ELR (cell line): ENCODE results near the gene MZT2B.
"Not testable (repeated sequence)": the region's sequence is repeated elsewhere in the genome, so short reads cannot be mapped to it uniquely, and the experiment has no call there.

Experiments used
- DNase-seq: peaks from one replicate; pipeline ENCODE4 v3.0.0-alpha.2; 2015; ENCODE audit warnings: low read depth

Gene MZT2B

DNA sequence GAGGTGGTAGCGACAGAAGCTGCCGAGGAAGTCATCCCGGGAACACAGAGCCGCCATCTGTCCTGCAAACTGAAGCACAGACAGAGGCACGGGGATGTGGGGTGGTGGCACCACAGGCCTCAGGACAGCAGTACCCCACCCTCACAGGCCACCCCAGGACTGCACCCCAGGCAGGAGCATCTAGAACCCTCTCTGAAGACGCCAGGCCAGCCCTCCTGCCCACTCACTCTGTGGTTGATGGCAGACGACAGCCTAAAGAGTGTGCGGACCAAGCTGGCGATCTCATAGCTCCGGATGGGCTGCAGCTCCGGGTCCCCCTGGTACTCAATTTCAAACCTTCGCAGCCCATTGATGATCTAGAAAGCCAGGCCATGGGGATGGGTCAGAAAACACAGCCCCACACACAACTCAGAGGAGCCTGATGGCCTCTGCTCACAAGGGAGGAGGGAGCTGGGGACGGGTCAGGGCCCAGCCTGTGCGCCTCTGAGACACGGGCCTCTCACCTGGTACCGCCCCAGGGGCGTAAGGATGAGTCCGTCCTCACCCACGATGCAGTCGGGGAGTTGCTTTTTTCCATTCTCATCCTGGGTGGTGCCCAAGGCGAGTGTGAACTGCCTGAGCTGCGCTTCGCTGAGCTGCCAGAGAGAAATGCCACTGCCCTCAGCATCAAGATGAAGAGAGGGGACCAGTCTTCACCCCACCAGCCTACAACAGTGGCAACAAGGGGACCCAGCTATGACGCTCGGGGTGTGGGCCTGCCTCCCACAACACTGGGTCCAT lies 29.1 kb upstream of the MZT2B start:
- no peak for DNase-seq

DNA sequence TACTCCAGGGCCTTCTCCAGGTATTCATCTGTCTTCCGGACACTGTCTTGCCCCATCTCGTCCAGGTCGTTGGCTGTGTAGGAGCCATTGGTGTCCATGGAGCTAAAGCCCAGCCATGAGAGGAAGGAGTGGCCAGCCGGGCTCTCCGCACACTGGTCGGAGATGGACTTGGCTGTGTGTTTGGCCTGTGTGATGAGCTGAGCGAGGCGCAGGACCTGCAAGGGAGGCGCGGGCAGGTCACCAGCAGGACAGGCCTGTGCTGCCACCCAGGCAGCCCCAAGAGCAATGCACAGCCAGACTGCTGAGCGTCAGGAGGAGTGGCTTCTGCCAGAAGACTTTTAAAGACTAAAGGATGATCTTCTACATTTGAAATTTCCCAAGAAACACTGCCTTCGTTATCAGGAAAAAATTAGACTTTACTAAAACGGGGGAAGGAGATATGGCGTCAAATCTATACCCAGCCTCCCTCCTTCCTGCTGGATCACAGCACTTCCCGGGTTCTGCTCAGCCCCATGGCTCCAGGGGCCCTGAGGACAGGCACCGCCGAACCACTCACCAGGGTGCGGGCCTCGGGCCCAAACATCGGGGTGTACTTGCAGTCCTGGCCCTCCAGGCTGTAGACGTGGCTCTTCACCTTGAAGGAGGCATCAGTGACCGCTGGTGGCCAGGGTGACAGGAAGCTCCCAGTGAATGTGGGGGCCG lies 28.2 kb upstream of the MZT2B start:
- not testable (repeated sequence) for DNase-seq

DNA sequence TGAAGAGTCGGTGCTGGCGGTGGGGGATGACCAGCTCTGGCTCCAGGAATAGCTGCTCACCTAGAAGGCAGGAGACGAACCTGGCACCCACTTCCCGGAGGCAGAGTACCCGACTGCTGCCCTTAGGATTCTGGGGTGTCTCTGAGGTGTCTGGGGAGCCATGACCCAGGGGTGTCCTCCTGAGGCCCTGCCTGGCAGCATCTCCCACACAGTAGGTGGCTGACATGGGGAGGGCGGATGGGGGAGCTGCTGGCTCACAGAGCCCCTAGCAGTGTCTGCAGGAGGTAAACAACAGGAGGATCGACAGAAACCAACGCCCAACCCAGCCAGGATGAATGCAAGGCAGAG lies 27.7 kb upstream of the MZT2B start:
- not testable (repeated sequence) for DNase-seq

DNA sequence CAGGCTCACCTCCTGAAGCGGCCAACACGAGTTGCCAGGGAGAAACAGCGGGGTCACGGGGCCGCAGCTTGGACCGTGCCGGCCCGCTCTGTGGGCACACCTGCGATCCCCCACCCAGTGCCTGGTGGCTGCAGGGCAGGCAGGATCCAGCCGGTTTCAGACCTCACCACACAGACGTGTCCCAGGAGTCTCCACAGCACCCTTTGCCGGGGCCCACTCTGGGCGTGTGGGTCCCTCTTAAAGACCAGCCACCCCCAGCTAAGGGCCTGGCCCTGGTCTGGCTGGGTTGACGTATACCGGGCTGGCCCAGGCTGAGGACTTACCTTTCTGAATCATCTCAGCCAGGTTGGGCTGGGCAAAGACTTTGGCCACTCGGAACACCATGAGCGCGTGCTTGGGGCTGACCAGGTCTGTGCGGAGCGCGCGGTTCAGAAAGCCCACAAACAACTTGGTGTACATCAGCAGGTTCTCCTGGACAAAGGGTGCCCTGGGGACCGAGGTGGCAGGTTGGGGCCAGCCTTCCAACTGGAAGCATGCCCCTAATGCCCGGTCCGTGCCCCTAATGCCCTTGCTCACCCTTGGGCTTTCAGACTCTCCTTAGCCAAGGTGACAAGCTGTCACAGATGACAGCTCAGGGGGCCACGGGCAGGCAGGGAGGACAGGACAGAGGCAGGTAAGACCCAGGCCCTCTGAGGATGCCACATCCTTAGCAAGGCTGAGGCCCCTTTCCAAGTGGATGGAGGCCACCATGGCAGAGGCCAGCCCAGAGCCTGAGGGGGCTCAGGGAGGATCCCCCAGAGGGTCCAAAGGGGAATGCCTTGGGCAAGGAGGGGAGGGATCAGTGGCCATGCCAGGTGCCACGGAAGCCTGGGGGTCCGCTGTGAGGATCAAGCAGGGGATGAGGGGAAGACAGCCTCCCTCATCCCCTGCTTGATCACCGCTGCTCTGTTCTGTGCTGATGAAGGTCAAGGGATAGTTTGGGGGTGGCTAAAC lies 27.0 kb upstream of the MZT2B start:
- DNase-seq = no peak

DNA sequence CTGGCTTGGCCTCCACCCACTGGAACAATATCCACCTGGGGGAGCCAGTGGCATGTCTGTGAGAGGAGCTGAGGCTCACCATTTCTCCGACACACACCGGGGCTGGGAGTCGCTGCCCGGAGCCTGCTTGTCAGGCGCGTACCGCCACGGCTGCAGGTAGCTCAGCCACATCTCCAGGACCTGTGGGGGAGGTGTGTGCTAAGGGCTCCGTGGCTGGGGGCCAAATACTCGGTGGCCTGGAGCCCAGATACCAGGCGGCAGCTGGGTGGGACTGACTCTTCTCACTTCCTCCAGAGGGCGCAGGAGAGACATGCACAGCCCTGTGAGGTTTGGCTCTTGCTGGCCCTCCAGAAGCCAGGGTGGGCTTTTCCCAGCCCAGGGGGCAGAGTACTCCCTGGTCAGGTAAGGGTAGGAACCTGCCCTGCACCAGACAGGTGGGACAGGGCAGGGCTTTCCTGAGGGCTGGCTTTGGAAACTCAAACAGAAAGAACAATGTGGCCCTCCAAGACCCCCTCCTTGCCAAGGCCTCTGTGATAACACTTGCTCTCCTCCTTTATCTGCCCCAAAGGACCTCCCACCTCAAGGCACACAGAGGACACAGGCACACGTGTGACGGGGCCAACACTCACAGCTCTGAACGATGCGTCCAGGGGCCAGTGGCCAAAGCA lies 26.0 kb upstream of the MZT2B start:
- DNase-seq = peak; percentile 60

DNA sequence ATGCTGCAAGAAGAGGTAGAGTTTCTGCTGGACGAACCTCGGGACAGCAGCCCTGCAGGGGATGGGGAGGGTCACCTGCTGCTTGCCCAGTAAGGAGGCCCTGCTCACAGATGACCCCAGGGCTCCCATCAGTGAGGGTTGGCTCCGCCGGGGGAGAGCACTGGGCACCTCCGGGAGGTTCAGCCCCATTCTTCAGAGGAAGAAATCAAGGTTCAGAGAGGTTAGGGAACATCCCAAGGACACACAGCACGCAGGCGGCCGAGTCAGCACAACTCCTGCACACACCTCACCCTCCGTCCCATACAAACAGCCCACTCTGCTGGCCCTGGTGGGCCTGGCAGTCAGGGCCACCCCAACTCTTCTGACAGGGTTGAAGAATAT lies 25.4 kb upstream of the MZT2B start:
- DNase-seq = no peak

DNA sequence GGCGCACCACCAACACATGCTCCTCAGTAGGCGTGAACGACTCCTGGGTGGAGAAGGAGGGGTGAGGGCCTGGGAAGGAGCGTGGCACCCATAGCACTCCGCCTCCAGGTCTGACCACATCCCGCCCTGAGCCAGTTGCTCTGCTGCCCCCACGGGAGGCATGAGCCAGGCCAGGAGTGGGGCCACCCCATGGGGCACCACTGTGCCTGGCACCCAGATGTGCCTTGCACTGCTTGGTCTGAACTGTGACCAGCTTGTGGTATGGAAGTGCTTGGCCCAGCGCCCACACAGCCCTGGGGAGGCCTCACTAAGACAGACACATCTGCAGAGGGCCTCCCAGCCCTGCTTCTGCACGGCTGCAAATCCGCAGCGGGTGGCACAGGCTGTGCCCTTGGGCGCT lies 24.7 kb upstream of the MZT2B start:
- DNase-seq = not testable (repeated sequence)

DNA sequence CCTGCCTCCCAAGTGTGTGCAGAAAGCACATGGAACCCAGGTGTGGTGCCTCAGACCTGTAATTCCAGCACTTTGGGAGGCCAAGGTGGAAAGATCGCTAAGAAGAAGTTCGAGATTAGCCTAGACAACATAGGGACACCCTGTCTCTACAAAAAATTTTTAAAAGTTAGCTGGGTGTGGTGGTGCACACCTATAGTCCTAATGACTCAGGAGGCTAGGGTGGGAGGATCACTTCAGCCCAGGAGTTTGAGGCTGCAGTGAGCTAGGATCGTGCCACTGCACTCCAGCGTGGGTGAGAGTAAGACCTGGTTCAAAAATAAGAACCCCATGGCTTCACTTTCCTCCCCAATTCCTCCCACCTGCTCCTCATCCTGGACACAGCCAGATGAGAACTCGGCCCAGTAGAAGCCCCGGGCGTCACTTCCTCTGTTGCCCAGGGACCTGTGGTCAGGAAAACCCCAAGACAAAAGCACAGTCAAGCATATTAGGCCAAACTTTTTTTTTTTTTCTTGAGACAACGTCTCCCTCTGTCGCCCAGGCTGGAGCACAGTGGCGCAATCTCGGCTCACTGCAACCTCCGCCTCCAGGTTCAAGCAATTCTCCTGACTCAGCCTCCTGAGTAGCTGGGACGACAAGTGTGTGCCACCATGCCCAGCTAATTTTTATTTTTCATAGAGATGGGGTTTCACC lies 24.1 kb upstream of the MZT2B start:
- DNase-seq = peak; percentile 7

DNA sequence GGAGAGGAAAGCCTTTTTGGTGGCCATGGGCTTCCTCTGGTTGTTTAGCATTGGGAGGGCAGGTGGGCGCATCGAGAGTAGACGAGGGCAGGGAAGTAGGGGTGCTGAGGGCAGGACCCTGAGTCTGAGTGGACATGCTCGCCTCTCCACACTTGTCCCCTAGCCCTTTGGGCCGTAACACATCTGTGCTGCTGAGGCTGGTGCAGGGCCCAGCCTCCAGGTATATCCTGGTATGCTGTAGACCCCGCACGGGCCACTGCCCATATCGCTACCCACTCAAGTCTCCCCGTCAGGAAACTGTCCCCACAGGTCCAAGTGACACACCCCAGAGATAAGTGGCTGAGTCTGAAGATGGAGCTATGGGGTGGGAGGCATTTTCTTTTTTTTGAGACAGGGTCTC lies 23.4 kb upstream of the MZT2B start:
- no peak for DNase-seq

DNA sequence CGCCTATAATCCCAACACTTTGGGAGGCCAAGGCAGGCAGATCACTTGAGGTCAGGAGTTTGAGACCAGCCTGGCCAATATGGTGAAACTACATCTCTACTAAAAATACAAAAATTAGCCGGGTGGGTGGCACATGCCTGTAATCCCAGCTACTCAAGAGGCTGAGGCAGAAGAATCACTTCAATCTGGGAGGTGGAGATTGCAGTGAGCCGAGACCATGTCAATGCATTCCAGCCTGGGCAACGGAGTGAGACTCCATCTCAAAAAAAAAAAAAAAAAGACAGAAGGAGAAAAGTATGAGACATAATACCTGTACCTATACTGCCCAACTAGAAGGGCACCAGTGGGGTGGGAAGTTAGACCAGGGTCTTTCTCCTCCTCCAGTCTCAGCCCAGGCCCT lies 22.7 kb upstream of the MZT2B start:
- not testable (repeated sequence) for DNase-seq

DNA sequence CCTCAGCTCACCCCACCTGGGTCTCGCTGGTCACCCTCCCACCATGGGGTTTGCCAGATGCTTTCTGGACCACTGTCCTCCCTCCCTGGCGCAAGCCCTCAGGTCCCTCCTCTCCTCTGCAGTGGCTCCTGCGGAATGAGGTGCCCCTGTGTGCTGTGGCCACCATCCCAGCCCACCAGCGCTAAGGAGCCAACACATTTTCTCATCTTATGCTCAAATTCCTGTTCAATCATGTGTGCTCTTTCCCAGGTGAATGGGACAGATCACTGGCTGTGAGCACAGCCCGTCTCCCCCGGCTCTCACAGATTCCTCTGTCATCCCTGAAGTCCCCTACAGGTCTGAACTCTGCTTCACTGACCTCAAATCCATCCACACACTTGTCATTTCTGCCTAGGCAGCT lies 21.9 kb upstream of the MZT2B start:
- no peak for DNase-seq

DNA sequence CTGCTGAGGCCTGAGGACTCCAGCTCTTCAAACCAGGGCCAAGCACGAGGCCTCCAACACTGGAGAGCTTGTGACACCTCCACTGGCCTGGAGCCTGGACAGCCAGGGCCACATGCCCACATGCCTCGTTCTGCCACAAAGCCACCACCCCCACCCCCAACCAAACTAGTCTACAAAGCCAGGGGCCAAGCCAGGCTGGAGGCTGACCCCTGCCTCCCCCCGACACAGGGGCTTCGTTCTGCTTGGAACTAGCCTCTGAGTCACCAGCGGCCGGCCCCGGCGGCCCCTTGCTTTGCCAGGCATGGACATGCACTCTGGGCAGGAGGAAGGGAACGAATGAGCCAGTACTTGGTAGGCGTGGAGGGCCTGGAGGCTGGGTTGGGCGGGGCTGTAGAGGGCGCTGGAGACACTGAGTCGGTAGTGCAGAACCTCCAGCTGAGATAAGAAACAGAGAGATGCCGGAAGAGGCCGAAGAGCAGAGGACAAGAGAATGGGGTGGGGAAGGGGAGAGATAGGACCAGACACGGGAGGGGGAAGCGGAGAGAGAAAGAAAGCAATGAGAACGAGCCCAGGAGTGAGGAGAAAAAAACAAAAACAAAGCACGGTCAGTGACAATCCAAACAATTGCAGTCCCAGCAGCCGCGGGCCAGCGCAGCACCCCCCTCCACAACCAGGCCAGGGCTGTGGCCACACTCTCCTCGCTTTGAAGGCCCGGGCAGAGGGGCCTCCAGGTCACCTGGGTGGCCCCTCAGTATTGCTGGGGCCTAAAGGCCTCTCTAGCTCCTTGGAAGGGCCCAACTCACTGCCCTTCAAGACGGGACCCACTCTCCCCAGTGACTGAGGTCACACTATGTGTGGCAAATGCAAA lies 21.0 kb upstream of the MZT2B start:
- DNase-seq = not testable (repeated sequence)

DNA sequence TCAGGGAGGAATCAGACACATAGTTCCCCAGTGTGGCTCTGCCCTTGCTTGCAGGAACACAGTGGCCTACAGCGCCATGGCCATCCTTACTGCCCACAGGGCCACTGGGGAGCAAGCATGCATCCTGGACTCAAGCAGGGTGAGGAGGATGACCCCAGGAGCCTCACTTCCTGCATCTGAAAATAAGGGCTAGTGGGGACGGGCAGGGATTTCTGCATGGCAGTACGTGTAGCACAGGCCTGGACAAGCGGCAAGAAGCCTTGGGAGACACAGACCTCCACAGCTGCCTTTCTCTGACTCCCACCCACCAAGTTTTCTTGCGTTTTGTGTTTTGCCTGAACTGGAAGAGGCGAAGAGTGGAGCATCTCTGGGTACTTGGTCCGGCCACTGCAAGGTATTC lies 19.6 kb upstream of the MZT2B start:
- DNase-seq = not testable (repeated sequence)

DNA sequence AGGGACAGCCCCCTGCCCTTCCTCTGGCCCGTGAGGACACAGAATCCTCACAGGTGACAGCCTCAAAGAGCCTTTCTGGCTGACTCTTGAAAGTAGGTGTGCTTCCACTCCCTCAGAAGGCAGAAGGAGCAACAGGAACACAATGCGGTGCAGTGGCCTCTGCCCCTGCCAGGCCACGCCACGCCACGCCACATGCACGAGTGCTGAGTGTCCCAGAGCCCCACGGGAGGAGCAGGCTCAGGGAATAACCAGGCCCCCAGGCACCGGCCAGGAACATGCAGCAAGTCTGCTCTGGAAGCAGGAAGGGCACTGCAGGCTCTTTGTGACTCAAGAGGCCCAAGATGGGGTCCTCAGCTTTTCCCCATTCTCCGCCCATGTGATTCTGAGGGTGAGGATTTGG lies 19.1 kb upstream of the MZT2B start:
- DNase-seq = no peak

DNA sequence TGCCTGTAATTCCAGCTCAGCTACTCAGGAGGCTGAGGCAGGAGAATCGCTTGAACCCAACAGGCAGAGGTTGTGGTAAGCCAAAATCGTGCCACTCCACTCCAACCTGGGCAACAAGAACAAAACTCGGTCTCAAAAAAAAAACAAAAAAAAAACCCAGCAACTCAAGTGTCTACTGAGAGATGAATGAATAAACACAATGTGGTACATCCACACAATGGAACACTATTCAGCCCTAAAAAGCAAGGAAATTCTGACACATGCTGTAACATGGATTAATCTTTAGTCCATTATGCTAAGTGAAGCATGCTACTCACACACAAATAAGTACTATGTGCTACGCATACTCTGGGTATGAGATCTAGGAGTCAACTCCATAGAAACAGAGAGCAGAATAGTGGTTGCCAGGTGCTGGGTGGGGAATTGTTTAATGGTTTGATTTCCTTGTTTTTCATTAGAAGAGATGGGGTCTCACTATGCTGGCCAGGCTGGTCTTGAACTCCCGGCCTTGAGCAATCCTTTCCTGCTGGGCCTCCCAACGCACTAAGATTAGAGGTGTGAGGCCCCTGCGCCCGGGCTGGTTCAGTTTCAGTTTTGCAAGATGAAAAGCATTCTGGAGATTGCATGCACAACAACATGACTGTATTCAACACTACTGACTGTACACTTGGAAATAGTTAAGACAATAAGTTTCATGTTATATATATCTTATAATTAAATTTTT lies 16.6 kb upstream of the MZT2B start:
- DNase-seq = no peak

DNA sequence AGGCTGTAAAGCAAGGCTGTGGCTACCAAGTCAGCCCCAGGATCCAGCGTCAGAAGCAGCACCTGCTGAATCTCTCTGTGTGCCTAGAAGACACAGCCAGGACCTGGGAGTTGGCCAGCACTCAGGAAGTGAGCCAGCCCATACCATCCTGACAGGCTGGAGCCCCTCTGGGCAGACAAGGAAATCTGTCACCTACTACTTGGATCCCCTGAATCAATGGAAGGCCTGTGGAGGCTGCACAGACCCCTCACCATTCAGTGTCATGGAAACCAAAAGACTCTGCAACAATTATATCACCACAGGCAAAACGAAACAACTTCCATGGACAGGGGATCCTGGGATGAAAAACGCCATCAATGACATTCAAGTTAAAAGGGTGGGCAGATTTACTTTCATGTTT lies 15.5 kb upstream of the MZT2B start:
- not testable (repeated sequence) for DNase-seq

DNA sequence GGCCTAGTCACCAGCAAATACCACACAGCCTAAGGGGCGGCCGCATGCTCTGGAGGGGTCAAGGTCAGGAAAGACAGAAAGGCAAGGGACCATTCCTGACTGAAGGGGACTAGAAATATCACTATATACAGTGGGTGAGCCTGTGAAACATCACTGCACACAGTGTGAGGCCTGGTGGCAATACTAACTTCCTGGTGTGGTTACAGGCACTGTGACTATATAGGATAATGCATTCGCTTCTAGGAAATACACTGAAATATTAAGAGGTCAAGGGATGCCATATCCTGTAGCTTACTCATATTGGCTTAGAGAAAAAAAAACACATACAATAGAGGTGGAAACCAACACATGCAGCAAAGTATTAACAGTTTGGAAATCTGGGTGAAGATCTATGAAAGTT lies 12.9 kb upstream of the MZT2B start:
- peak; percentile 28 for DNase-seq

DNA sequence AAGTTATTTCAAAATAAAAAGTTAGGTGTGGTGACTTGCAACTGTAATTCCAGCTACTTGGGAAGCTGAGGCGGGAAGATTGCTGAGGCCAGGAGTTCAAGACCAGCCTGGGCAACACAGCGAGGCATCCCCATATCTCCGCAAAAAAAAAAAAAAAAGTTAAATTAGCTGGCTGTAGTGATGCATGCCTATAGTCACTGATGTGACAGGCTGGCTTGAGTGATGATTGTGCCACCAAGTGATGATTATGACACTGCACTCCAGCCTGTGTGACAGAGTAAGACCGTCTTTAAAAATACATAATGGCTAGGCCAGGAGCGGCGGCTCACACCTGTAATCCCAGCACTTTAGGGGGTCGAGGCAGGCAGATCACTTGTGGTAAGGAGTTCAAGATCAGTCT lies 12.2 kb upstream of the MZT2B start:
- DNase-seq = no peak

DNA sequence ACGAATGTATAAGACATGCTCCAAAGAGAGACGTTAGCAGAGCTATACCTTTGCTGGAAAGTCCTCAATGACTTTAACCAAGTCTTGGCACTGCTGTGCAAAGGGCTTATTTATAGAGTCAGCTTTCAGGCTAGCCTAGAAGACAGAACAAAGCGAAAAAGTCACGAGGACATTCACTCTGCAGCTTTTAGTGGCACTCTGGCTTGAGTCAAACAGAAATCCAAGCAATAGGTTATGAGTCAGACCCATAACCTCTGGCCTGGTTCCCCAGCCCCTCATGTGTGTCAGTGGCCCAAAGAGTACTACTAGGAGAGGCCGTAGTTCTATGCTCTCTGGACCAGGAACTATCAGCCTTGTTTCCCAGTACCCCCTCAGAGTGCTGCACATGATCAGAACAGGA lies 7.2 kb upstream of the MZT2B start:
- not testable (repeated sequence) for DNase-seq
